CD4-positive, alpha-beta T cell (primary cell): ENCODE measurements around the gene IGSF8. TPM values are rescaled to one million over a fixed set of nuclear protein-coding genes. Genes with fewer than 3 reads are reported as not detected.

Source experiments
- ATAC-seq: fragments of 200-7000 bp; cut with Tn5 transposase; one replicate; pipeline ENCODE4 v1.10.0; 2022; ENCODE audit warnings: mild to moderate bottlenecking; ENCODE audit not compliant: poor library complexity
- CTCF ChIA-PET: fragments of 350-600 bp; sonication (Branson Sonifier 250); formaldehyde crosslinking; loops from one replicate; lab custom pipeline; 2021; ENCODE audit warnings: antibody characterized with exemption, inconsistent platforms; lab: Charles Lee
- POLR2A ChIA-PET: fragments of 350-600 bp; sonication (Branson Sonifier 250); formaldehyde crosslinking; loops from one replicate; lab custom pipeline; 2021; ENCODE audit warnings: antibody characterized with exemption, inconsistent platforms; lab: Charles Lee
- DNase-seq, 14 experiments: peaks; one replicate each; pipeline ENCODE4 v3.0.0-alpha.2; 2013 to 2020; ENCODE audit warnings: mixed read lengths in 2 of 14
- H3K27ac ChIP-seq, 2 donors: one replicate each; pipeline versions ENCODE4 v1.5.1 to v1.7.0; 2013; ENCODE audit warnings: low read length in 2 of 2, low read depth in 1 of 2, mild to moderate bottlenecking in 1 of 2
- H3K27me3 ChIP-seq, 2 experiments: 1 replicate in 1 of 2; 2 replicates in 1 of 2; pipeline versions ENCODE4 v1.6.1 to v1.7.0; 2013; ENCODE audit warnings: low read length in 2 of 2, control low read depth in 1 of 2, mild to moderate bottlenecking in 1 of 2, moderate library complexity in 1 of 2; ENCODE audit not compliant: insufficient read depth in 2 of 2, control insufficient read depth in 1 of 2
- H3K36me3 ChIP-seq: one replicate; pipeline ENCODE4 v1.6.1; 2013; ENCODE audit warnings: low read length, control low read depth; ENCODE audit not compliant: insufficient read depth
- H3K4me1 ChIP-seq: one replicate; pipeline ENCODE4 v1.6.1; 2013; ENCODE audit warnings: low read length, control low read depth; ENCODE audit not compliant: insufficient read depth
- H3K4me3 ChIP-seq: one replicate; pipeline ENCODE4 v1.5.1; 2013; ENCODE audit warnings: mild to moderate bottlenecking, low read length, moderate library complexity
- H3K9me3 ChIP-seq, 2 experiments: 1 replicate in 1 of 2; 2 replicates in 1 of 2; pipeline versions ENCODE4 v1.6.1 to v1.7.0; 2013; ENCODE audit warnings: low read length in 2 of 2, mild to moderate bottlenecking in 2 of 2, control low read depth in 1 of 2, moderate library complexity in 1 of 2; ENCODE audit not compliant: control insufficient read depth in 1 of 2, insufficient read depth in 1 of 2
- H3K27ac Mint-ChIP-seq: one replicate; pipeline ENCODE4 v1.8.0; 2020; ENCODE audit warnings: mixed read lengths
- H3K27me3 Mint-ChIP-seq: one replicate; pipeline ENCODE4 v1.8.0; 2021; ENCODE audit warnings: mixed read lengths
- H3K36me3 Mint-ChIP-seq: one replicate; pipeline ENCODE4 v1.8.0; 2021; ENCODE audit warnings: low read depth, mixed read lengths
- H3K4me1 Mint-ChIP-seq: one replicate; pipeline ENCODE4 v1.8.0; 2021; ENCODE audit warnings: low read depth, mixed read lengths
- H3K4me3 Mint-ChIP-seq: one replicate; pipeline ENCODE4 v1.8.0; 2020; ENCODE audit warnings: mild to moderate bottlenecking, mixed read lengths
- H3K9me3 Mint-ChIP-seq: one replicate; pipeline ENCODE4 v1.8.0; 2020; ENCODE audit warnings: mixed read lengths
- CTCF ChIP-seq: fragments of 200-600 bp; IDR thresholded peaks from one replicate; pipeline ENCODE4 v1.8.0; 2022; ENCODE audit warnings: antibody characterized with exemption, mild to moderate bottlenecking
- intact Hi-C, 2 experiments: fragments of 100-400 bp; cut with DNase I in 1 of 2; cut with micrococcal nuclease in 1 of 2; formaldehyde crosslinking; loops; one replicate each; pipeline versions ENCODE4 v1.15.1 to v1.9.0; 2023 to 2025; cut with DNase I, micrococcal nuclease
- total RNA-seq, 174 experiments: library from RNA in 2 of 174; stranded (reverse) in 2 of 174; gene quantifications; one replicate each; pipeline ENCODE4 v1.2.3 and lab custom pipeline; 2021 to 2026

Gene IGSF8
- total RNA-seq, 2 experiments from 2014 or later = 33.1 to 33.7 TPM

DNA sequence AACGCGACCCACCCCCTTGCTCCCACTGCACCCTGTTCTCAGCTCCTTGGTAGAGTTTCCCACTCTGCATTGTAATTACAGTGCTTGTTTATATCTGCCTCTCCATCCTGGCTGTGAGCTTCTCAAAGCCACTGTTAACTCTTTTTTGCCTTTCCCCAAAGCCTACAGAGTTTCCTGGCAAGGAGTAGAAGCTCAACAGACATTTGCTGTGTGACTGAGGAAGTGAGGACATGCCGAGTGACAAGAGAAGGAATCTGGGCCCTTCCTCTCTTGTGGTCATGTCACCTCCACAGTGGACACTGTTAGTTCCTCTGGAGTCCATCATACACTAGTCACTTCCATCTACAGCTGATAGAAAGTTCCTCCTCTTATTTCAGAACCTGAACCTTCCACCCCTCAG is 6.1 kb upstream of the IGSF8 start:
- no peaks in the 10 kb centered on the region for H3K36me3 ChIP-seq
- CTCF ChIA-PET = interaction anchor here (1.0 to 1.3 kb wide), 3 partner anchors 19 to 148 kb away, joined by 3 to 4 read pairs (median 3); no protein-coding TSS in a partner anchor
- peak in 2 of 14 experiments; percentile 25 to 27 for DNase-seq
- no peak for ATAC-seq
- no peaks in the 10 kb centered on the region for H3K36me3 Mint-ChIP-seq
- peaks cover 34% of the 10 kb centered on the region for H3K4me1 Mint-ChIP-seq
- H3K9me3 ChIP-seq = no peaks in the 10 kb centered on the region
- H3K4me3 ChIP-seq = no peak overlapping the region
- peak overlapping the region; percentile 47 for H3K27ac Mint-ChIP-seq
- POLR2A ChIA-PET = no interaction called here
- no peak overlapping the region for H3K4me3 Mint-ChIP-seq
- H3K27me3 ChIP-seq = no peaks in the 10 kb centered on the region
- no peaks in the 10 kb centered on the region for H3K9me3 Mint-ChIP-seq
- H3K27ac ChIP-seq = no peak overlapping the region
- peaks cover 5% of the 10 kb centered on the region for H3K27me3 Mint-ChIP-seq
- no peak for TF ChIP-seq CTCF
- peaks cover 24% of the 10 kb centered on the region for H3K4me1 ChIP-seq
- intact Hi-C loops = loop anchor here (5.0 to 10.0 kb wide), 3 partner anchors 88 to 273 kb away; partner anchors contain the start of gene CASQ1 (in 1 of the 2)

DNA sequence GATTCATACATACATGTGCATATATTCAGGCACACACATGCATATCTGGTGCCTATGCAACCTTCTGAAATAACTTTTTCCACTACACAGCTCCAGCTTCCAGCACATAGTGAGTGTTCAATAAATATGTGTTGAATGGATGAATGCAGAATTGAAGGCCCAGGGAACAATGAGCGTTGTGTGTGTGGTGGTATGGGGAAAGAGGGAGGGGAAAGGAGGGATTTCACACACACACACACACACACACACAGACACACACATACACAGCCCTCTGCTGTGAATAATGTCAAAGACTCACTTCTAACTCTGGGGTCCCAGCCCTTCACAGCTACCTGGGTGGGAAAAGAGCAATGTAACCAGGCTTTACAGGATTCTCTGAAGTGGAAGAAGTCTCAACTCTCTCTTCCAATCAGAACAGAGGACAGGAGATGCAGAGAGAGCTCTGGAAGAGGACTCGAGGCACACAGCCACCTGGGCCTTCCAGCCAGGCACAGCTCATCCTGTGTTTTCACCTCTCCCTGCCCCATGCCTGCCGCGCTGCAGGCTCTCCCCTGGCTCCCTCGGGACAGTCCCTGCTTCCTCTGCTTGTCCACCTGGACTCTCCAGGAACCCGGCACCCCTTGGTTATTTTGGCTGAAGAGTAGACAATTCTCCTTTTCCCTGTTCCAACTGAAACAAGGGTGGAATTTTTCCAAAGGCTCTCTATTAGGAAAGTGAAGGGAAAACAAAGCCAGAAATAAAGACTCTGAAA is 5.4 kb upstream of the IGSF8 start:
- Mint-ChIP-seq H3K36me3 (peaks cover 5% of the 10 kb centered on the region), H3K4me3 (no peak overlapping the region), H3K27me3 (peaks cover 2% of the 10 kb centered on the region), H3K9me3 (no peaks in the 10 kb centered on the region), H3K4me1 (peaks cover 40% of the 10 kb centered on the region), H3K27ac (peak overlapping the region; percentile 88)
- Histone ChIP-seq H3K27ac (no peak overlapping the region), H3K36me3 (no peaks in the 10 kb centered on the region), H3K4me3 (no peak overlapping the region), H3K27me3 (no peaks in the 10 kb centered on the region), H3K9me3 (no peaks in the 10 kb centered on the region), H3K4me1 (peaks cover 30% of the 10 kb centered on the region)
- intact Hi-C loops = loop anchor here (5.0 to 10.0 kb wide), 3 partner anchors 88 to 273 kb away; partner anchors contain the start of gene CASQ1 (in 1 of the 2)
- TF ChIP-seq CTCF = no peak
- POLR2A ChIA-PET = no interaction called here
- no peak for DNase-seq
- no peak for ATAC-seq
- CTCF ChIA-PET = interaction anchor here (1.0 to 3.9 kb wide), 2 partner anchors 18 to 19 kb away, joined by 3 to 30 read pairs; no protein-coding TSS in a partner anchor

DNA sequence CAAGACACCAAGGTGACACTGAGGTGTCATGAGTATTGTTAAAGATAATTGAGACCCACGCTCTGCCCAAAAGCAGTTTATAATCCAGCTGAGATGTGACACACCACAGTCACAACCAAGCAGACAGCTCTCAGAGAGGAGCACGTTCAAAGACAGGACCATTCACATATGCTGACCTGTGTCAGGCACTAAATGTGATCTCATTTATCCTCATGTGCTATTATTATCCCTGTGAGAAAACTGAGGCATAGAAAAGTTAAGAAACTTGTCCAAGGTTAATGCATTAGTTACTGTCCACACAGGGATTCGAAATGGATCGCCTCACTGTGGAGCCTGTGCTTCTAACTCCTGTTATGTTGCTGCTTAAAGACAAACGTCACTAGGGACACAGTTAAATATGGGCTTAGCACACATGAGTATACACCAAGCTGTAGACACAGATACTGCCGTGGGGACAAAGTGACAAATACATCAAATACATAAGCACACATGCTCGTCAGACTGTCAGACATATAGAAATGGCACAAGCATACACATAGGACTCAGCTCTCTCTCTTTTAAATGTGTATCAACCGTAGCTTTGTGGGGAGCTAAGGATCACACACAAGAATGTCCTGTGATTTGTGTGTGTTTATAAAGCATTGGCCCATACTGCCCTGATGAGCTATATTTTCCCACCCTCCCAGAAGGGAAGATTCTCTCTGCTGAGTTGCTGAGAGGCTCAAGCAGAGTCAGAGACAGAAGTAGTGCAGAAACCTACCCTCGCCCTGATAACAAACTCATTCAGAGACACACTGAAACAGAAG is 3.5 kb upstream of the IGSF8 start:
- peak overlapping the region; percentile 88 for H3K27ac Mint-ChIP-seq
- DNase-seq = no peak
- no peaks in the 10 kb centered on the region for H3K9me3 Mint-ChIP-seq
- POLR2A ChIA-PET = interaction anchor here (0.6 to 2.9 kb wide), 8 partner anchors 71 to 274 kb away, joined by 3 to 27 read pairs (median 5); partner anchors contain the start of genes COPA, DCAF8, NCSTN and PEX19
- H3K4me1 ChIP-seq = peaks cover 45% of the 10 kb centered on the region
- no peak for TF ChIP-seq CTCF
- no peaks in the 10 kb centered on the region for H3K27me3 ChIP-seq
- peaks cover 19% of the 10 kb centered on the region for H3K36me3 Mint-ChIP-seq
- no peaks in the 10 kb centered on the region for H3K36me3 ChIP-seq
- CTCF ChIA-PET = interaction anchor here (0.6 to 3.9 kb wide), 9 partner anchors 17 to 275 kb away, joined by 3 to 30 read pairs (median 5); partner anchors contain the start of genes PEX19 and PIGM
- H3K4me3 Mint-ChIP-seq = no peak overlapping the region
- intact Hi-C loops = loop anchor here (1.0 to 10.0 kb wide), 5 partner anchors 90 to 275 kb away; partner anchors contain the start of gene CASQ1 (in 1 of the 2)
- ATAC-seq = no peak
- H3K9me3 ChIP-seq = no peaks in the 10 kb centered on the region
- peaks cover 51% of the 10 kb centered on the region for H3K4me1 Mint-ChIP-seq
- H3K27me3 Mint-ChIP-seq = no peaks in the 10 kb centered on the region
- peak overlapping the region in 1 of 2 donors; percentile 93 for H3K27ac ChIP-seq
- H3K4me3 ChIP-seq = no peak overlapping the region
